ENCODE measurements around the gene TCF15. TPM values are rescaled to one million over a fixed set of nuclear protein-coding genes. Genes with fewer than 3 reads are reported as not detected.
A peak's percentile ranks its signal among the peaks of the same experiment; 100 is the strongest.

TCF15 gene
- total RNA-seq = 0.28 to 0.50 TPM in 2 of 3 replicates, not detected in the other
- long read RNA-seq, partial matches to known transcripts = 0 of 2 reads
- long read RNA-seq, other reads (novel, unspliced or antisense) = 0 of 2 reads

- Mint-ChIP-seq H3K27me3 (ENCODE audit: low read depth) (peaks cover 46% of the 10 kb centered on the region), H3K4me3 (ENCODE audit: unreplicated experiment) (peak within 1 kb of the TSS; percentile 28), H3K4me1 (ENCODE audit: low read depth) (peaks cover 11% of the 10 kb centered on the region), H3K27ac (ENCODE audit: unreplicated experiment) (no peak within 1 kb of the TSS), H3K36me3 (ENCODE audit: low read depth) (peaks cover 4% of the 10 kb centered on the region), H3K9me3 (ENCODE audit: low read depth) (no peaks in the 10 kb centered on the region)
- no peak for TF ChIP-seq CTCF (IDR thresholded peaks at IDR 0.05)
- no peak for DNase-seq (ENCODE audit: low spot score)
Measured at GRCh38 chr20:610130-611046, at the start of gene TCF15. Gene TCF15 (minus strand): TSS chr20:610309. CDS start chr20:610237, 72 bp downstream.

GRCh38 chr20:658731-659291 lies 48.7 kb upstream of the TCF15 start:
- H3K9me3 Mint-ChIP-seq (ENCODE audit: low read depth) = no peaks in the 10 kb centered on the region
- H3K4me3 Mint-ChIP-seq (ENCODE audit: unreplicated experiment) = no peak overlapping the region
- peaks cover 4% of the 10 kb centered on the region for H3K27me3 Mint-ChIP-seq (ENCODE audit: low read depth)

GRCh38 chr20:658202-658601 lies 48.1 kb upstream of the TCF15 start:
- H3K4me1 Mint-ChIP-seq (ENCODE audit: low read depth) = peaks cover 32% of the 10 kb centered on the region
- no peaks in the 10 kb centered on the region for H3K36me3 Mint-ChIP-seq (ENCODE audit: low read depth)
- no peak for TF ChIP-seq CTCF (IDR thresholded peaks at IDR 0.05)
- no peaks in the 10 kb centered on the region for H3K9me3 Mint-ChIP-seq (ENCODE audit: low read depth)
- DNase-seq (ENCODE audit: low spot score) = no peak
- H3K27ac Mint-ChIP-seq (ENCODE audit: unreplicated experiment) = no peak overlapping the region
- H3K4me3 Mint-ChIP-seq (ENCODE audit: unreplicated experiment) = no peak overlapping the region
- H3K27me3 Mint-ChIP-seq (ENCODE audit: low read depth) = peaks cover 4% of the 10 kb centered on the region

More at GRCh38 chr20:658731-659291, 48.7 kb upstream of the TCF15 start:
- Mint-ChIP-seq H3K36me3 (ENCODE audit: low read depth) (no peaks in the 10 kb centered on the region), H3K27ac (ENCODE audit: unreplicated experiment) (no peak overlapping the region), H3K4me1 (ENCODE audit: low read depth) (peaks cover 29% of the 10 kb centered on the region)
- DNase-seq (ENCODE audit: low spot score) = no peak
- TF ChIP-seq CTCF (IDR thresholded peaks at IDR 0.05) = no peak

- TF ChIP-seq CTCF (IDR thresholded peaks at IDR 0.05) = no peak
- H3K4me3 Mint-ChIP-seq (ENCODE audit: unreplicated experiment) = no peak overlapping the region
- no peak overlapping the region for H3K27ac Mint-ChIP-seq (ENCODE audit: unreplicated experiment)
- no peak for DNase-seq (ENCODE audit: low spot score)
- H3K4me1 Mint-ChIP-seq (ENCODE audit: low read depth) = peaks cover 45% of the 10 kb centered on the region
- H3K27me3 Mint-ChIP-seq (ENCODE audit: low read depth) = no peaks in the 10 kb centered on the region
- no peaks in the 10 kb centered on the region for H3K9me3 Mint-ChIP-seq (ENCODE audit: low read depth)
- no peaks in the 10 kb centered on the region for H3K36me3 Mint-ChIP-seq (ENCODE audit: low read depth)
Measured at GRCh38 chr20:655726-656624, 45.9 kb upstream of the TCF15 start.

GRCh38 chr20:654417-654750 lies 44.3 kb upstream of the TCF15 start:
- Mint-ChIP-seq H3K27ac (ENCODE audit: unreplicated experiment) (no peak overlapping the region), H3K4me1 (ENCODE audit: low read depth) (peaks cover 40% of the 10 kb centered on the region), H3K27me3 (ENCODE audit: low read depth) (no peaks in the 10 kb centered on the region), H3K9me3 (ENCODE audit: low read depth) (no peaks in the 10 kb centered on the region), H3K4me3 (ENCODE audit: unreplicated experiment) (no peak overlapping the region), H3K36me3 (ENCODE audit: low read depth) (peaks cover 11% of the 10 kb centered on the region)
- no peak for DNase-seq (ENCODE audit: low spot score)
- no peak for TF ChIP-seq CTCF (IDR thresholded peaks at IDR 0.05)

Measured in chondrocyte (in vitro differentiated cells).